Activated CD4-positive, alpha-beta T cell treated with anti-CD3 and anti-CD28 coated beads, Interleukin-2, Interleukin-6, amounts not matched to agents 100 ng/mL and 50 ng/mL, durations not matched to agents 16 hours and 8 hours (primary cell): ENCODE data around the gene MVP.
"Not testable (repeated sequence)": the region's sequence is repeated elsewhere in the genome, so short reads cannot be mapped to it uniquely, and the experiment has no call there.

ENCODE experiments used
- DNase-seq: peaks from one replicate; pipeline ENCODE4 v3.0.0-alpha.2; 2020

MVP gene

GRCh38 chr16:29876594-29877249 lies 56.5 kb downstream of the MVP start:
- peak; percentile 20 for DNase-seq

- peak; percentile 60 for DNase-seq
These were observed 57.2 kb downstream of the MVP start for GRCh38 chr16:29877266-29877961.

- no peak for DNase-seq
These were observed 57.9 kb downstream of the MVP start for GRCh38 chr16:29878172-29878571.

- DNase-seq, result no peak
These were observed 60.8 kb downstream of the MVP start for GRCh38 chr16:29881050-29881449.

- DNase-seq, result no peak
These were observed 63.7 kb downstream of the MVP start for GRCh38 chr16:29883987-29884386.

GRCh38 chr16:29889372-29889771 lies 69.1 kb downstream of the MVP start:
- DNase-seq, result not testable (repeated sequence)

GRCh38 chr16:29891525-29892457 lies 71.5 kb downstream of the MVP start:
- DNase-seq, result no peak

GRCh38 chr16:29892458-29892813 lies 72.2 kb downstream of the MVP start:
- no peak for DNase-seq

- no peak for DNase-seq
These were observed 73.3 kb downstream of the MVP start for GRCh38 chr16:29893553-29893952.

- no peak for DNase-seq
These were observed 74.1 kb downstream of the MVP start for GRCh38 chr16:29894352-29894751.

GRCh38 chr16:29896841-29897240 lies 76.6 kb downstream of the MVP start:
- no peak for DNase-seq

GRCh38 chr16:29897333-29897732 lies 77.1 kb downstream of the MVP start:
- DNase-seq, result no peak
